Chondrocyte (in vitro differentiated cells): Measurements from ENCODE around the gene SNAPC4. TPM values are rescaled to one million over a fixed set of nuclear protein-coding genes. Genes with fewer than 3 reads are reported as not detected.

Source experiments
- DNase-seq: peaks from one replicate; pipeline ENCODE4 v3.0.0; 2021; ENCODE audit warnings: mixed read lengths, low spot score
- H3K27ac Mint-ChIP-seq: one replicate; pipeline ENCODE4 v1.8.0; 2021; ENCODE audit warnings: mild to moderate bottlenecking, moderate library complexity, mixed read lengths; ENCODE audit not compliant: unreplicated experiment
- H3K27me3 Mint-ChIP-seq: 2 replicates; pipeline ENCODE4 v1.8.0; 2021; ENCODE audit warnings: low read depth, mixed read lengths
- H3K36me3 Mint-ChIP-seq: 2 replicates; pipeline ENCODE4 v1.8.0; 2021; ENCODE audit warnings: low read depth, mixed read lengths
- H3K4me1 Mint-ChIP-seq: 2 replicates; pipeline ENCODE4 v1.8.0; 2021; ENCODE audit warnings: low read depth, mild to moderate bottlenecking, mixed read lengths
- H3K4me3 Mint-ChIP-seq: one replicate; pipeline ENCODE4 v1.8.0; 2021; ENCODE audit warnings: mild to moderate bottlenecking, moderate library complexity, mixed read lengths; ENCODE audit not compliant: unreplicated experiment
- H3K9me3 Mint-ChIP-seq: 2 replicates; pipeline ENCODE4 v1.8.0; 2021; ENCODE audit warnings: low read depth, mixed read lengths
- total RNA-seq: library from RNA; stranded (reverse); gene quantifications from 3 replicates; pipeline ENCODE4 v1.2.1, GENCODE V29; 2021
- TF ChIP-seq, protein P1 (sequence below): fragments of 200-600 bp; sonication (generic); IDR thresholded peaks from 2 replicates; pipeline ENCODE4 v1.5.0; 2021; ENCODE audit warnings: antibody characterized with exemption, mild to moderate bottlenecking, moderate library complexity

Gene SNAPC4
- total RNA-seq, 1 donor from 2014 or later: 7.9 TPM

DNA sequence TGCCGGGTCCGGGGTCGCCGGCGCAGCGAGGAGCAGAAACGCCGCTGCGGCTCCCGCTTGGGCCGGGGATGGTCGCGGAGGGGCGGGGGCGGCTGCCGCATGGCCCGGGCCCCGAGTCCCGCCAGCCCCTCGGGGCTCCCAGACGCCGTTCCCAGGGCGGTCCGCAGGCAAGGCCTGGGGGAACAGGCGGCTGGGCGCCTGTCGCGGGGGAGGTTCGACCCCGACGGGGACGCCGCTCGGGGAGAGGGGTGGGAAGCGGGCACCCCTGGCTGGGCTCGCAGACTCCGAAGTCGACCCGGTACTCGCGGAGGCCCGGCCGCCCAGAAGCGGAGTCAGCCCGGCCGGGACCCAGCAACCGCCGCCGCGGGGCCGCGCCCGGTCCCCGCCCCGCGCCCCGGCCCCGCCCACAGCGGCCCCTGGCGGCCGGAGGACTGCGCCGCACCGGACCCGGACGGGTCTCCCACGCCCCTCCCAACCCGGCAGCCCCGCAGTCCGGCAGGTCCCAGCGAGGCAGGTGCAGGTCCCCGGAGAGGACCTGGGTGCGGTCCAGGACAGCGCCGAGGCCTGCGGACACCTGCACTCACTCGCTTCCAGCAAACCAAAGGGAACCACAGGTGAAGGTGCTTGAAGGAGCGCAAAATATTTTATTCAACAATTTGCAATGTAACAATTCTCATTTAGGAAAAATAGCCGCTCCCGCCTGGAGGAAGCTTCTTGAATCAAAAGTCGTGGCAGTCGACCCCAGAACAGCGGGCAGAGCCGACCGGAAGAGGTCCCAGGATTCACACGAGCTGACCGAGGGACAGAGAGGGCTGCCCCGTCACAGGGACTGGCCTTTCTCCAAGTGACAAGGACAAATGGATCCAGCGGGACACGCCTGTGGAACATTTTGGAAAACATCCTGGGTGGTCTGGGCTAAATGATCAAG, 39.8 kb upstream of the SNAPC4 start, which contains the start of gene INPP5E:
TSS of gene INPP5E (minus strand) at position 365 of the 928 bp plus-strand sequence. CDS start 426 bp downstream, outside the sequence.
- peak within 1 kb of the TSS; percentile 63 for H3K27ac Mint-ChIP-seq

DNA sequence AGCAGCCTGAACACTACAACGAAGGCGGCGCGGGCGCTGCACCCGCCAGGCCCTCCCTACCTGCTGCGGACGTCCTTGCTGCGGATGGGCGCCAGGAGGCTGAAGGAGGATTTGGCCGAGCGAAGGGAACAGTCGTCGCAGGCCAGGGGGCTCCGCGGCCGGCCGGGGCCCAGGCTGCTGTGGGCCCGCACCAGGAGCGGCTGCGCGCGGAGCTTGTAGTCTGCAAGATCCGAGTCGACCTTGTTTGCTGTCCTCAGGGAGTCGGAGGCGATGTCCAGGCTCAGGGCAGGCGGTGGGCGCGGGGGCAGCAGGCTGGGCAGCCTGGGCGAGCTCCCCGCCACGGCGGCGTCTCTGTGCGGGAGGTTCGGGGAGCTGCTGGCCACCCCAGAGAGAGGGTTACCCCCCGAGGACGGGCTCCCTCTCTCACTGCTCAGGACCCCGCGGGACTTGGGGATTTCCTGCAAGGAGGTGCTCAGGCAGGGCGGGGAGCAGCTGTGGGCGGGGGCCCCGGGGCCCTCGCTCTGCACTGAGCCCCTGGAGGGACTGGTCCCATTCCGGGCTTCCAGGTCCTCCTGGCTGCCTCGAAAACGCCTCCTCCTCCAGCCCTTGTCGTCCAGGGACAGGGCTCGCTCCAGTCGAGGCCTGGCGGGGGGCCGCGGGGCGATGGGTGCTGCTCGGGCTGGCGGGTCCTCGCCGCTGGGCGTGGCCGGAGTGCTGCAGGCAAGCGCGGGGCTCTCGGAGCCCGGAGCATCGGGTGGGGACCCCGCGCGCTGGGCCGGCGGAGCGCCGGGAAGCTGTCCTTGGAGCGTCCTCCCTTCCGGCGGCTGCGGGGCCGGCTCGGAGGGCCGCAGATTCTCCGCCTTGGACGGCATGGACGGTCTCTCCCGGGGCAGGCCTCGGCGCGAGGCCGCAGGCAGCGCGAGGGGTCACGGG, 38.8 kb upstream of the SNAPC4 start:
- H3K27ac Mint-ChIP-seq: peak overlapping the region; percentile 36
- peaks cover 15% of the 10 kb centered on the region for H3K36me3 Mint-ChIP-seq
- peaks cover 29% of the 10 kb centered on the region for H3K4me1 Mint-ChIP-seq
- DNase-seq: no peak
- peak overlapping the region; percentile 85 for H3K4me3 Mint-ChIP-seq
- no peaks in the 10 kb centered on the region for H3K27me3 Mint-ChIP-seq
- no peaks in the 10 kb centered on the region for H3K9me3 Mint-ChIP-seq
- TF ChIP-seq, protein P1, sequence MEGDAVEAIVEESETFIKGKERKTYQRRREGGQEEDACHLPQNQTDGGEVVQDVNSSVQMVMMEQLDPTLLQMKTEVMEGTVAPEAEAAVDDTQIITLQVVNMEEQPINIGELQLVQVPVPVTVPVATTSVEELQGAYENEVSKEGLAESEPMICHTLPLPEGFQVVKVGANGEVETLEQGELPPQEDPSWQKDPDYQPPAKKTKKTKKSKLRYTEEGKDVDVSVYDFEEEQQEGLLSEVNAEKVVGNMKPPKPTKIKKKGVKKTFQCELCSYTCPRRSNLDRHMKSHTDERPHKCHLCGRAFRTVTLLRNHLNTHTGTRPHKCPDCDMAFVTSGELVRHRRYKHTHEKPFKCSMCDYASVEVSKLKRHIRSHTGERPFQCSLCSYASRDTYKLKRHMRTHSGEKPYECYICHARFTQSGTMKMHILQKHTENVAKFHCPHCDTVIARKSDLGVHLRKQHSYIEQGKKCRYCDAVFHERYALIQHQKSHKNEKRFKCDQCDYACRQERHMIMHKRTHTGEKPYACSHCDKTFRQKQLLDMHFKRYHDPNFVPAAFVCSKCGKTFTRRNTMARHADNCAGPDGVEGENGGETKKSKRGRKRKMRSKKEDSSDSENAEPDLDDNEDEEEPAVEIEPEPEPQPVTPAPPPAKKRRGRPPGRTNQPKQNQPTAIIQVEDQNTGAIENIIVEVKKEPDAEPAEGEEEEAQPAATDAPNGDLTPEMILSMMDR: peak; percentile 12

More for the DNA sequence above, 39.8 kb upstream of the SNAPC4 start, which contains the start of gene INPP5E:
- Mint-ChIP-seq H3K4me1 (peaks cover 29% of the 10 kb centered on the region), H3K4me3 (peak within 1 kb of the TSS; percentile 85), H3K9me3 (no peaks in the 10 kb centered on the region), H3K36me3 (peaks cover 20% of the 10 kb centered on the region), H3K27me3 (no peaks in the 10 kb centered on the region)
- TF ChIP-seq, protein P1: peak; percentile 78
- DNase-seq: no peak

DNA sequence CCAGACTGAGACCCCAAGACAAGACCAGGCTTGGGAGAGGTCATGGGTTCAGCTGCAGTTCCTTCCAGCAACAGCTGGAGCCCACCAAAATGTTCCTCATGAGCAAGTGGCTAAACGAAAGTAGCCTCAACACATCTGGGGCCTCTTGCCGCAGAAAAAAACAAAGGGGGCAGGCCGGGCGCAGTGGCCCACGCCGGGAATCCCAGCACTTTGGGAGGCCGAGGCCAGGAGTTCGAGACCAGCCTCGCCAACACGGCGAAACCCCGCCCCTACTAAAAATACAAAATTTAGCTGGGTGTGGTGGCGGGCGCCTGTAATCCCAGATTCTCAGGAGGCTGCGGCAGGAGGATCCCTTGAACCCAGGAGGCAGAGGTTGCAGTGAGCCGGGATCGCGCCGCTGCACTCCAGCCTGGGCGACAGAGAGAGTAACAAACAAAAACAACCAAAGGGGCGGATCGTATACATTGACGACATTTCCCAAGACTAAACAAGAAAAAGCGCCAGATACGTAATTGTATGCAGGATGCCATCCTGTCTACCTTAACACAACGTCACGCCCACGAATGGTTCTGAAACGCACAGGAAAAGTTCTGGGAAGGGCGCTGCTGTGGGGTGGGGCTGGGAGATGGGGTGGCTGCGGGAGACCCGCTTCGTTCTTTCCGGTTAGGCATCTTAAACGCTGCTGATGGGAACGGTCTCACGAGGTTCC, 38.0 kb upstream of the SNAPC4 start:
- Mint-ChIP-seq H3K27me3 (no peaks in the 10 kb centered on the region), H3K4me1 (peaks cover 29% of the 10 kb centered on the region), H3K27ac (peak overlapping the region; percentile 36), H3K4me3 (peak overlapping the region; percentile 85), H3K9me3 (no peaks in the 10 kb centered on the region), H3K36me3 (peaks cover 11% of the 10 kb centered on the region)
- TF ChIP-seq, protein P1: no peak
- DNase-seq: no peak

DNA sequence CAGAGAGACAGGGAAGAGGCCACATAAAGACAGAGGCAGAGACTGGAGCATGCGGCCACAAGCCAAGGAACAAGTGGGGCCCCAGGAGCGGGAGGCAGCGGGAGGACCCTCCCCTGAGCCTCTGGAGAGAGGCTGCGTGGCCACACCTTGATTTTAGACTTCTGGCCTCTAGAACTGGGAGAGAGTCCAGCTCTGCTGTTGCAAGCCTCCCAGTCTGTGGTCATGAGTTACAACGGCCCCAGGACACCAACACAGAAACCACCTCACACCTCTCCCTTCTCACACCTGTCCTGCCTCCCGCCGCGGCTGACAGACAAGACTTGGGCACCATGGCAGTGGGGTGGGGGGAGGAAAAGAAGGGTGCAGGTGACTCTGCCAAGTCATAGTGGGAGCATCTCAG, 37.5 kb upstream of the SNAPC4 start:
- TF ChIP-seq, protein P1: no peak
- peaks cover 29% of the 10 kb centered on the region for H3K4me1 Mint-ChIP-seq
- no peak for DNase-seq
- peaks cover 6% of the 10 kb centered on the region for H3K36me3 Mint-ChIP-seq
- no peaks in the 10 kb centered on the region for H3K9me3 Mint-ChIP-seq
- no peaks in the 10 kb centered on the region for H3K27me3 Mint-ChIP-seq
- no peak overlapping the region for H3K27ac Mint-ChIP-seq
- peak overlapping the region; percentile 85 for H3K4me3 Mint-ChIP-seq
